ENCODE data around the gene ZNRF1. TPM values are rescaled to one million over a fixed set of nuclear protein-coding genes. Genes with fewer than 3 reads are reported as not detected.

ZNRF1 gene
- total and polyA plus RNA-seq, 10 of the 15 experiments (the other 5 are each of a cell fraction or from before 2014, with no cell fraction given): 5.8 to 25.9 (median 14.3) TPM

GRCh38 chr16:75112734-75113491 is 114.1 kb downstream of the ZNRF1 start:
- H3K9ac ChIP-seq (ENCODE audit: control insufficient read depth, insufficient read depth, low read length): no peak overlapping the region
- no peak overlapping the region for H2AFZ ChIP-seq (ENCODE audit: control insufficient read depth, low read depth, low read length)
- no TSS peak for BruUV-seq (replicated peaks)
- no peaks in the 10 kb centered on the region; a peak in 1 of 4 replicates for H3K36me3 ChIP-seq (ENCODE audit: control insufficient read depth in 2 of 2, insufficient read depth in 2 of 2, low read length in 1 of 2)
- H3K27me3 ChIP-seq (replicated peaks in 1 of 2; ENCODE audit: control insufficient read depth in 2 of 2, insufficient read depth in 2 of 2, low read length in 1 of 2): no peaks in the 10 kb centered on the region
- no peak for TF ChIP-seq IRF5 (IDR thresholded peaks at IDR 0.05; ENCODE audit: borderline replicate concordance)
- no peak overlapping the region for H3K4me2 ChIP-seq (ENCODE audit: control insufficient read depth, insufficient read depth)
- no peaks in the 10 kb centered on the region for H3K9me3 ChIP-seq (replicated peaks; ENCODE audit: control insufficient read depth, insufficient read depth, low read length)
- DNase-seq (ENCODE audit: low read depth, low spot score): no peak
- ChIA-PET SMC1A (ENCODE audit: uncharacterized antibody, unreplicated experiment) (interaction anchor here (6.3 to 6.7 kb wide), 2 partner anchors 115 to 249 kb away, joined by 68 to 69 read pairs; partner anchors contain the start of gene ZNRF1), POLR2A (no interaction called here), CTCF (interaction anchor here (2.6 to 6.7 kb wide), 4 partner anchors 116 to 300 kb away, joined by 18 to 90 read pairs (median 38); partner anchors contain the start of genes WDR59 and ZNRF1), RAD21 (ENCODE audit: unreplicated experiment) (interaction anchor here (1.1 to 4.9 kb wide), 4 partner anchors 89 to 251 kb away, joined by 3 to 92 read pairs (median 24); partner anchors contain the start of gene ZNRF1)
- H3K27ac ChIP-seq (ENCODE audit: control insufficient read depth, insufficient read depth): no peak overlapping the region
- no peaks in the 10 kb centered on the region for H3K79me2 ChIP-seq (ENCODE audit: control insufficient read depth, insufficient read depth, low read length)
- intact Hi-C loops (cut with micrococcal nuclease; ENCODE audit: unreplicated experiment) (loop anchor here (5.0 kb wide), 2 partner anchors 36 to 236 kb away; no protein-coding TSS in a partner anchor), in situ Hi-C loops (cut with MboI) (no loop called here)
- FAIRE-seq: no peak
- 66% methylated on average over 14 of the region's 14 CpGs for WGBS (ENCODE audit: insufficient coverage, insufficient replicate concordance, low lambda C conversion rate, missing lambda C conversion rate)
- H3K4me3 ChIP-seq: no peak overlapping the region
- H3K4me1 ChIP-seq (ENCODE audit: control insufficient read depth, insufficient read depth, low read length): peaks cover 36% of the 10 kb centered on the region
- no peak for ATAC-seq
- no peaks in the 10 kb centered on the region for H4K20me1 ChIP-seq (ENCODE audit: control insufficient read depth, insufficient read depth)

GRCh38 chr16:75113541-75114121 is 114.8 kb downstream of the ZNRF1 start:
- H3K9me3 ChIP-seq (replicated peaks; ENCODE audit: control insufficient read depth, insufficient read depth, low read length): no peaks in the 10 kb centered on the region
- H2AFZ ChIP-seq (ENCODE audit: control insufficient read depth, low read depth, low read length): no peak overlapping the region
- no peak overlapping the region for H3K9ac ChIP-seq (ENCODE audit: control insufficient read depth, insufficient read depth, low read length)
- in situ Hi-C loops (cut with MboI): no loop called here
- H3K4me1 ChIP-seq (ENCODE audit: control insufficient read depth, insufficient read depth, low read length): peaks cover 35% of the 10 kb centered on the region
- no peak overlapping the region for H3K4me2 ChIP-seq (ENCODE audit: control insufficient read depth, insufficient read depth)
- DNase-seq (ENCODE audit: low read depth, low spot score): no peak
- ChIA-PET SMC1A (ENCODE audit: uncharacterized antibody, unreplicated experiment) (interaction anchor here (6.3 to 6.7 kb wide), 2 partner anchors 116 to 250 kb away, joined by 68 to 69 read pairs; partner anchors contain the start of gene ZNRF1), CTCF (interaction anchor here (3.8 to 6.7 kb wide), 2 partner anchors 116 to 300 kb away, joined by 18 to 90 read pairs; partner anchors contain the start of gene ZNRF1), RAD21 (ENCODE audit: unreplicated experiment) (interaction anchor here (1.1 to 4.1 kb wide), 2 partner anchors 88 to 252 kb away, joined by 3 to 38 read pairs; no protein-coding TSS in a partner anchor), POLR2A (no interaction called here)
- no peaks in the 10 kb centered on the region for H4K20me1 ChIP-seq (ENCODE audit: control insufficient read depth, insufficient read depth)
- BruUV-seq (replicated peaks): no TSS peak
- no peak for FAIRE-seq
- no peak overlapping the region for H3K27ac ChIP-seq (ENCODE audit: control insufficient read depth, insufficient read depth)
- H3K36me3 ChIP-seq (ENCODE audit: control insufficient read depth in 2 of 2, insufficient read depth in 2 of 2, low read length in 1 of 2): no peaks in the 10 kb centered on the region; a peak in 1 of 4 replicates
- no peak for ATAC-seq
- H3K27me3 ChIP-seq (replicated peaks in 1 of 2; ENCODE audit: control insufficient read depth in 2 of 2, insufficient read depth in 2 of 2, low read length in 1 of 2): no peaks in the 10 kb centered on the region
- intact Hi-C loops (cut with micrococcal nuclease; ENCODE audit: unreplicated experiment): loop anchor here (5.0 kb wide), 2 partner anchors 36 to 236 kb away; no protein-coding TSS in a partner anchor
- H3K4me3 ChIP-seq: no peak overlapping the region
- H3K79me2 ChIP-seq (ENCODE audit: control insufficient read depth, insufficient read depth, low read length): no peaks in the 10 kb centered on the region
- 71% methylated on average over 20 of the region's 20 CpGs for WGBS (ENCODE audit: insufficient coverage, insufficient replicate concordance, low lambda C conversion rate, missing lambda C conversion rate)
- no peak for TF ChIP-seq MAX (IDR thresholded peaks at IDR 0.05; ENCODE audit: low read depth, low read length)
- TF ChIP-seq FOXM1 (IDR thresholded peaks at IDR 0.05; ENCODE audit: low read depth, low read length): no peak
- TF ChIP-seq BCL11A (IDR thresholded peaks at IDR 0.05; ENCODE audit: low read depth, low read length): no peak
- no peak for TF ChIP-seq GABPA (IDR thresholded peaks at IDR 0.05; ENCODE audit: low read depth)
- TF ChIP-seq SPI1 (IDR thresholded peaks at IDR 0.05; ENCODE audit: borderline replicate concordance, insufficient read depth, low read depth, low read length): no peak
- no peak for TF ChIP-seq MTA3 (IDR thresholded peaks at IDR 0.05; ENCODE audit: borderline replicate concordance, low read length)
- TF ChIP-seq RCOR1 (conservative IDR thresholded peaks at IDR 0.05; ENCODE audit: low read depth, low read length): no peak
- TF ChIP-seq TBL1XR1 (IDR thresholded peaks at IDR 0.05; ENCODE audit: low read depth, low read length): no peak
- TF ChIP-seq SUPT20H (IDR thresholded peaks at IDR 0.05; ENCODE audit: borderline replicate concordance, control insufficient read depth, low read depth, low read length): no peak
- TF ChIP-seq IRF5 (IDR thresholded peaks at IDR 0.05; ENCODE audit: borderline replicate concordance): no peak

Data from GM12878 (cell line).